ENCODE measurements around the gene LRRC27. TPM values are rescaled to one million over a fixed set of nuclear protein-coding genes. Genes with fewer than 3 reads are reported as not detected.

LRRC27 gene
- polyA plus RNA-seq, 2 donors, result 2.3 to 2.6 TPM

DNA sequence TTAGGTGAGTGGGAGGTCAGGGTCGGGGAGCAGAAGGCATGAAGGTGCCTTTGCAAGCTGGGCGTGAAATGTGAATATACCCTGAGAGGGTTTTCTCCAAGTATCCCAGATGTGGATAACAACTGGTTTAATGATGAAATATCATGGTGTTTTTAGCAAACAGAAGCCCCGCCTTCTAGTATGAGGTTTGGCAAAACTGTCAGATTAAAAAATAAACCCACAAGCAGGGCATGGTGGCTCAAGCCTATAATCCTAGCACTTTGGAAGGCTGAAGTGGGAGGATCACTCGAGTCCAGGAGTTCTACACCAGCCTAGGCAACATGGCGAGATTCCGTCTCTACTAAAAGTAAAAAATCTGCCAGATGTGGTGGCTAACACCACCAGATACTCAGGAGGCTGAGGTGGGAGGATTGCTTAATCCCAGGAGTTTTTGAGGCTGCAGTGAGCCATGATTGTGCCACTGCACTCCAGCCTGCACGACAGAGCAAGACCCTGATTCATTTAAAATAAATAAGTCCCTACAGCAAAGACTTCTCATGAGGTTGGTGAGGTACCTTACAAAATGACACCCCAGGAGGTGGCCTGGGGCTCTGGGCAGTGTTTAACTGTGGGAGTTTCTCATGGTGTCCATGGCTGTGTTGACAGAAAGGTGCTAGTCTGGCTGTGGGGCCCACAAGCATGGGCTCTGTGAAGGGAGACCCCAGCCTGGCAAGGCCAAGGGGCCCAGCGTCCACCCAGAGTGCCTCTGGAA is 58.4 kb downstream of the LRRC27 start:
- Histone ChIP-seq H3K27ac (ENCODE audit: low read depth in 2 of 2, low read length in 1 of 2) (no peak overlapping the region), H3K9me3 (ENCODE audit: control insufficient read depth in 2 of 2, insufficient read depth in 1 of 2, low read depth in 1 of 2, low read length in 1 of 2) (peaks cover 0 to 2% of the 10 kb centered on the region in 2 donors), H3K4me3 (ENCODE audit: low read depth in 1 of 2, low read length in 2 of 2) (no peak overlapping the region), H3K36me3 (ENCODE audit: control insufficient read depth in 2 of 2, insufficient read depth in 2 of 2, low read length in 1 of 2) (no peaks in the 10 kb centered on the region), H3K27me3 (ENCODE audit: control insufficient read depth in 1 of 2, insufficient read depth in 2 of 2, low read length in 2 of 2) (no peaks in the 10 kb centered on the region), H3K4me1 (ENCODE audit: control insufficient read depth in 2 of 2, insufficient read depth in 2 of 2, low read length in 1 of 2) (peaks cover 2% of the 10 kb centered on the region in 2 donors)
- WGBS, 2 donors, result 73 to 78% methylated on average over 8 of the region's 8 CpGs

DNA sequence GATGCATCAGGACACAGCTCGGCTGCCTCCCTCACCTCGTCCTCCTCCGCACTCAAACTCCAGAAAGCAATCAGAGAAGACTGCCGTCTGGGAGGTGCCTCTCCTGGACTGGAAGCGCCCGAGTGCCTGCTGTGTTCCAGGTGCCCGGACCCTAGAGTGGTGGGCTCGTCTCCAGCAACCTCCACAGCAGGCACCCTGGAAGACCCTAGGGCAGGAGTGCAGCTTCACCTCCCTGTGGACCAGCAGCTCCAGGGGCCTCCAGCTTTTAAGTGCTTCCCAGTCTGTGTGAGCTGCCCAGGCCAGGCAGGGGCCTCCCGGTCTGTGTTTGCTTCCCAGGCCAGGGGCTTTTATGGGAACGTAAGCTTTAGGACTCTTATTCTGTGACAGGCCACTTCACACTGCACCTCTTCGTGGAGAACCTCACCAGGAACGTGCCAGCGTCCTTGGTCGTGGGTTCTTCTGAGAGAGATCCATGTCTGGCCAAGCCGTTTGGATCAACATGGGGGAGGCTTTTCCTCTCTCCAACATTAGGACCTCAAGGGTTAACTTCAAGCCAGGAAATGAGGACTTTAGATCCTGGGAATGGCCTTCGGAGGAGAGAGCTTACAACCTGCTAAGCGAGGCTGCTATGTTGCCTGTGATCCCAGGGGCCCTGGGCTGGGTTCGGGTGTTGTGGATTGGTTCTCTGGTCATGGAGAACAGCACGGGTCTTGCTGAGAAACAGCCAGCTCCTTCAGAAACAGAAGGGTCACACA is 59.1 kb downstream of the LRRC27 start:
- H3K36me3 ChIP-seq (ENCODE audit: control insufficient read depth in 2 of 2, insufficient read depth in 2 of 2, low read length in 1 of 2), result no peaks in the 10 kb centered on the region
- no peak overlapping the region for H3K4me3 ChIP-seq (ENCODE audit: low read depth in 1 of 2, low read length in 2 of 2)
- H3K9me3 ChIP-seq (ENCODE audit: control insufficient read depth in 2 of 2, insufficient read depth in 1 of 2, low read depth in 1 of 2, low read length in 1 of 2), result peaks cover 0 to 2% of the 10 kb centered on the region in 2 donors
- H3K27ac ChIP-seq (ENCODE audit: low read depth in 2 of 2, low read length in 1 of 2), result no peak overlapping the region
- 81% methylated on average over 19 of the region's 19 CpGs for WGBS, 2 donors
- H3K4me1 ChIP-seq (ENCODE audit: control insufficient read depth in 2 of 2, insufficient read depth in 2 of 2, low read length in 1 of 2), result peaks cover 5% of the 10 kb centered on the region in 2 donors
- H3K27me3 ChIP-seq (ENCODE audit: control insufficient read depth in 1 of 2, insufficient read depth in 2 of 2, low read length in 2 of 2), result no peaks in the 10 kb centered on the region

DNA sequence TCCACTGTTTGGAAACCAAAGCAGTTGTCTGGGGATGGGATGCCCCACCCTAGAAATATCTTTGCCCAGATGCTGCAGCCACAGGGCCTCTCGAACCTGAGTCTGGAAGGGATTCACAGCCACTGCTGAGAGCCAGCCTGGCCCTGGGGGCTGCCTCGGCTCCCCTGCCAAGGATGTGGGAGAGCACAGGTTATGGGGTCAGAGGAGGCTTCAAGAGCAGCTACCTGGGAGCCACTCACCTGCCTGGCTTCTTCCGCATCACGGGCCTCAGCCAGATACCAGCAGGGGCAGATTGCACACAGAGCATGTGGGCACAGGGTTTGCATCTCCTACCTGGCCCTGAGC is 59.7 kb downstream of the LRRC27 start:
- H3K4me1 ChIP-seq (ENCODE audit: control insufficient read depth in 2 of 2, insufficient read depth in 2 of 2, low read length in 1 of 2), result peaks cover 5% of the 10 kb centered on the region in 2 donors
- H3K36me3 ChIP-seq (ENCODE audit: control insufficient read depth in 2 of 2, insufficient read depth in 2 of 2, low read length in 1 of 2), result no peaks in the 10 kb centered on the region
- H3K27me3 ChIP-seq (ENCODE audit: control insufficient read depth in 1 of 2, insufficient read depth in 2 of 2, low read length in 2 of 2), result no peaks in the 10 kb centered on the region
- H3K4me3 ChIP-seq (ENCODE audit: low read depth in 1 of 2, low read length in 2 of 2), result no peak overlapping the region
- H3K27ac ChIP-seq (ENCODE audit: low read depth in 2 of 2, low read length in 1 of 2), result no peak overlapping the region
- WGBS, 2 donors, result 69 to 93% methylated on average over 4 of the region's 4 CpGs
- H3K9me3 ChIP-seq (ENCODE audit: control insufficient read depth in 2 of 2, insufficient read depth in 1 of 2, low read depth in 1 of 2, low read length in 1 of 2), result peaks cover 0 to 2% of the 10 kb centered on the region in 2 donors

DNA sequence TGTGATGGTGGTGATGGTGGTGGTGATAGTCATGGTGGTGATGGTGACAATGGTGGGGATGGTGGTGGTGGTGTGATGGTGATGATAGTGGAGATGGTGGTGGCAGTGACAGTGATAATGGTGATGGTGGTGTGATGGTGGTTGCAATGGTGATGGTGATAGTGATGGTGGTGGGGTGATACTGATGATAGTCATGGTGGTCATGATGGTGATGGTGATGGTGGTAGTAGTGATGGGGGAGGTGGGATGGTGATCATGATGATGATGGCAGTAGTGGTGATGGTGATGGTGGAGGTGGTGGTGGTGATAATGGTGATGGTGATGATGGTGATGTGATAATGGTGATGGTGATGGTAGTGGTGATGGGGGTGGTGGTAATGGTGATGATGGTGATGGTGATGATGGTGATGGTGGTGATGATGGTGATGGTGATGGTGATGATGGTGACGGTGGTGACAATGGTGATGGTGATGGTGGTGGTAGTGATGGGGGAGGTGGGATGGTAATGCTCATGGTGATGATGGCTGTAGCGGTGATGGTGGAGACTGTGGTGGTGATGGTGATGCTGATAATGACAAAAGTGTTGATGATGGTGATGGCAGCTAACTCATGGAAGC is 60.3 kb downstream of the LRRC27 start:
- H3K36me3 ChIP-seq (ENCODE audit: control insufficient read depth in 2 of 2, insufficient read depth in 2 of 2, low read length in 1 of 2), result no peaks in the 10 kb centered on the region
- H3K9me3 ChIP-seq (ENCODE audit: control insufficient read depth in 2 of 2, insufficient read depth in 1 of 2, low read depth in 1 of 2, low read length in 1 of 2), result peaks cover 0 to 2% of the 10 kb centered on the region in 2 donors
- no peak overlapping the region for H3K27ac ChIP-seq (ENCODE audit: low read depth in 2 of 2, low read length in 1 of 2)
- H3K4me3 ChIP-seq (ENCODE audit: low read depth in 1 of 2, low read length in 2 of 2), result no peak overlapping the region
- peaks cover 5% of the 10 kb centered on the region in 2 donors for H3K4me1 ChIP-seq (ENCODE audit: control insufficient read depth in 2 of 2, insufficient read depth in 2 of 2, low read length in 1 of 2)
- no peaks in the 10 kb centered on the region for H3K27me3 ChIP-seq (ENCODE audit: control insufficient read depth in 1 of 2, insufficient read depth in 2 of 2, low read length in 2 of 2)
- WGBS, 2 donors, result 91 to 94% methylated on average over 2 of the region's 2 CpGs

DNA sequence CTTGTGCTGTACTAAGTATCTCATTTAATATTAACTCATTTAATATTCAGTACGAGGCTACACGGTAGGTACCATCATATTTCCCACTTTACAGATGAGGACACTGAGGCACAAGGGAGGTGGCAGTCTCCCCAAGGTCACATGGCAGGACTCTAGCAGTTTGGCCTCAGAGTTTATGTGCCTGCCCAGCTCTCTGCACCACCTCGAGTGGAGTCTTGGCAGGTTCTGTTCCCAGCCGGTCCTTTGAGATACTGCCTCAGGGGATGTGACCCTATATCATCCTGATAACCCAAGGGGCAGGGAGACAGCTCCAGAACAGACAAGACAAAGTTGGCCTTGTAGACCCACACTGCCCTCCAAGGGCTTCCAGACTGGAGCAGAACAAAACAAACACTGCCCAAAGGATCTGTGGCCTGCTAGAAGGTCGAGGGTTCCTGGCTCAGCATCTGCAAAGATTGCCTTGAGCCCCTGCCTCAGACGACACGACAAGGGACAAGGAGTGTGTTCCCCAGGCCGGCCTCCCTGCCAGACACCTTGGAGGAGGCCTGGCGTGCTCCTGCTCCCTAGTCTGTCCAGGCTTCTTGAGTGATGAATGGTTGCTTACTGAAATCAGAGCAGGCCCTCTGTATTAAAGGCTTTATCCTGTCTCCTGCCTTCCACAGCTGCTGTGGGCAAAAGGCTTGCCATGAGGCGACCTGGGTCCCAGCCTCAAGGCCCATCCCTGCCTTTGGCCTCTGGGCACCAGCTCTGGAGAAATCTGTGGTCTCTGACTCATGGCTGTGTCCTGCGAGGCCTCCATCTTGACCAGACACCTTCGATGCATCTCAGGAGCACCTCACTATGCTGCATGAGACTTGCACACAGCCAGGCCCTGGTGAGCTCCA is 61.1 kb downstream of the LRRC27 start:
- Histone ChIP-seq H3K27ac (ENCODE audit: low read depth in 2 of 2, low read length in 1 of 2) (no peak overlapping the region), H3K4me1 (ENCODE audit: control insufficient read depth in 2 of 2, insufficient read depth in 2 of 2, low read length in 1 of 2) (peaks cover 3 to 5% of the 10 kb centered on the region in 2 donors), H3K9me3 (ENCODE audit: control insufficient read depth in 2 of 2, insufficient read depth in 1 of 2, low read depth in 1 of 2, low read length in 1 of 2) (peaks cover 0 to 2% of the 10 kb centered on the region in 2 donors), H3K4me3 (ENCODE audit: low read depth in 1 of 2, low read length in 2 of 2) (no peak overlapping the region), H3K27me3 (ENCODE audit: control insufficient read depth in 1 of 2, insufficient read depth in 2 of 2, low read length in 2 of 2) (no peaks in the 10 kb centered on the region), H3K36me3 (ENCODE audit: control insufficient read depth in 2 of 2, insufficient read depth in 2 of 2, low read length in 1 of 2) (no peaks in the 10 kb centered on the region)
- 77 to 80% methylated on average over 12 of the region's 12 CpGs for WGBS, 2 donors

DNA sequence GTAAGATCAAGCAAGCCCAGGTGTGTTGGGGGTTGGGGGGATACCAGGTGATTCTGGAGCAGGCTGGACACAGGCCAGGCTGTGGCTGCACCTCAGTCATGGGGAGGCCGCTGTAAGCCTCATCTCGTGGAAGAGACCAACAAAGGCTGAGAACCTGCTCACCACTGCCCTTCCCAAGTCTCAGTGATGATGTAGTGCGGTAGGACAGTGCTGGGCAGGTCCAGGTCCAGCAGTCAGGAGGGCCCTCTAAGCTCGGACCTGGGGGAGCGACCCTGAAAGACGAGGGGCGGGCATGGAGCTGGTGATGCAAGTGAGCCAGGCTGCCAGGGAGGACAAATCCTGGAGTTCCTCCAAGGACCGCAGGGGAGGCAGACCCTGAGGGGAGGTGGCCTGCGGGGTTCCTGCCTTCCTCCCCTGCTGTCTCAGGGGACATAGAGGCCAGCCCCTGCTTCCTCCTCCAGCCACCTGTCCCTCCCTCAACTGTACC is 61.7 kb downstream of the LRRC27 start:
- H3K4me1 ChIP-seq (ENCODE audit: control insufficient read depth in 2 of 2, insufficient read depth in 2 of 2, low read length in 1 of 2), result peaks cover 5 to 10% of the 10 kb centered on the region in 2 donors
- H3K4me3 ChIP-seq (ENCODE audit: low read depth in 1 of 2, low read length in 2 of 2), result no peak overlapping the region
- WGBS, 2 donors, result 77 to 80% methylated on average over 9 of the region's 9 CpGs
- H3K27me3 ChIP-seq (ENCODE audit: control insufficient read depth in 1 of 2, insufficient read depth in 2 of 2, low read length in 2 of 2), result no peaks in the 10 kb centered on the region
- no peaks in the 10 kb centered on the region for H3K36me3 ChIP-seq (ENCODE audit: control insufficient read depth in 2 of 2, insufficient read depth in 2 of 2, low read length in 1 of 2)
- peaks cover 0 to 2% of the 10 kb centered on the region in 2 donors for H3K9me3 ChIP-seq (ENCODE audit: control insufficient read depth in 2 of 2, insufficient read depth in 1 of 2, low read depth in 1 of 2, low read length in 1 of 2)
- H3K27ac ChIP-seq (ENCODE audit: low read depth in 2 of 2, low read length in 1 of 2), result no peak overlapping the region

DNA sequence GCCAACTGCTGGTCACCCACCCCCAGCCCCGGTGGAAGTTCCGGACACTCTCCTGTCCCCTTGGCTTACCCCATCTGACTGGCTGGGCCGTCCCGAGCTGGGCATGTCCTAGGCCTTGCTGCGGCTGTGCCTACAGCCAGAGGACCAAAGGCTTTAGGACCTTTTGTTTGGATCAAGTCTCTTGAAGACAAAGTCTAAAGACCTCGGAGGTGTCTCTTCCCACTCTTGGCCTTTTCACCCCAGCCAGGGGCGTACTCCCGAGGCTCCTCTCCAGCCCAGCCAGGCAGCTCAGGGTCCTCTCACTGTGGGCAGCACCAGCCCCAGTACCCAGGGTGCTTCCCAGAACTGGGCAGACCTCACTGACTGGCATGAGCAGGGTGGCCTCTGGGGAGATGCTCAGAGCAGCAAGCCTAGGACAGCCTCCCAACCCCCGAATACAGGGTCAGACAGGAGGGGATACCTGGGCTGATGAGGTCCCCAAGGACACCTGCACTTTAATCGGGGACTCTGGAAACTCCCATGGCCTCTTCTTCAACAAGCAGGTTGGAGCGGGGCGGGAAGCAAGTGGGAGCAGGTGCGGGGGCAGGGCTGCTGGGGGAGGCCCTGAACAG is 62.3 kb downstream of the LRRC27 start:
- Histone ChIP-seq H3K27me3 (ENCODE audit: control insufficient read depth in 1 of 2, insufficient read depth in 2 of 2, low read length in 2 of 2) (no peaks in the 10 kb centered on the region), H3K4me3 (ENCODE audit: low read depth in 1 of 2, low read length in 2 of 2) (no peak overlapping the region), H3K27ac (ENCODE audit: low read depth in 2 of 2, low read length in 1 of 2) (no peak overlapping the region), H3K9me3 (ENCODE audit: control insufficient read depth in 2 of 2, insufficient read depth in 1 of 2, low read depth in 1 of 2, low read length in 1 of 2) (peaks cover 0 to 2% of the 10 kb centered on the region in 2 donors), H3K4me1 (ENCODE audit: control insufficient read depth in 2 of 2, insufficient read depth in 2 of 2, low read length in 1 of 2) (peaks cover 5 to 11% of the 10 kb centered on the region in 2 donors), H3K36me3 (ENCODE audit: control insufficient read depth in 2 of 2, insufficient read depth in 2 of 2, low read length in 1 of 2) (peaks cover 0 to under 1% of the 10 kb centered on the region in 2 donors)
- 82 to 85% methylated on average over 13 of the region's 13 CpGs for WGBS, 2 donors

DNA sequence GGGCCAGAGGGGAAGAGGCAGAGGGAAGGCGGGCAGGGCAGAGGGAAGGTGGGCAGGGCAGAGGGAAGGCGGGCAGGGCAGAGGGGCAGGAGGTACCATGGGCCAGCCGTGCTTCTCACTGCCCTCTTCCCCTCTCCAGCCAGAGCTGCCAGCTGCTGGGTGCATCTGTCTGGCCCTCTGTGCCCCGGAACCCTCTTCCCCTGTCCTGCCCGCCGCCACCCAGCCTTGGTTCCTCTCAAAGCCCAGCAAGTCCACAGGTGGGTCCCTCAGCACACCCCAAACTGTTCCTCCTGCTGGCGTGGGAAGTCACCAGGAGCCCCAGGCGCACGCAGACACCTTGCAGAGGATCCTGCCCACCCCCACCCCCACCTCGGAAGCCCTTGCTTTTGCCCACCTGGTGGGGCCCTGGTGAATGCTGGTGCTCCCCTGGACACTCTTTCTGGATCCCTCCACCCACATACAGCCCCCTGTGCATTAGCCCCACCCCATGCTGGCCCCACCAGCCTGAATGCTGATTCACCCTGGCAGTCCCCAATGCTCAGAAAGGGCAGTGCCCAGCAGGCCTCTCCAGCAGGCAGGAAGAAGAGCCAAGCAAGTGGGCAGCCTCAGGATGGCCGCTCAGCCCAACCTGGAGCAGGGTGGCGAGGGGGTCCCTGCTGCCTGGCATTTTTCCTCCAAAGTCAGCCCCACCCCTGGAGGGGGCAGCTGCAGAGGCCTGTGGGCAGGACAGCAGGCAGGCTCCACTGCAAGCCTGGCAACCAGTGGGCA is 63.1 kb downstream of the LRRC27 start:
- peak overlapping the region; percentile 86 to 95 for H3K27ac ChIP-seq (ENCODE audit: low read depth in 2 of 2, low read length in 1 of 2)
- peaks cover 0 to 2% of the 10 kb centered on the region in 2 donors for H3K9me3 ChIP-seq (ENCODE audit: control insufficient read depth in 2 of 2, insufficient read depth in 1 of 2, low read depth in 1 of 2, low read length in 1 of 2)
- 78 to 86% methylated on average over 7 to 12 of the region's 12 CpGs for WGBS, 2 donors
- H3K36me3 ChIP-seq (ENCODE audit: control insufficient read depth in 2 of 2, insufficient read depth in 2 of 2, low read length in 1 of 2), result peaks cover 0 to 5% of the 10 kb centered on the region in 2 donors
- peaks cover 9 to 19% of the 10 kb centered on the region in 2 donors for H3K4me1 ChIP-seq (ENCODE audit: control insufficient read depth in 2 of 2, insufficient read depth in 2 of 2, low read length in 1 of 2)
- peak overlapping the region; percentile 44 to 60 for H3K4me3 ChIP-seq (ENCODE audit: low read depth in 1 of 2, low read length in 2 of 2)
- H3K27me3 ChIP-seq (ENCODE audit: control insufficient read depth in 1 of 2, insufficient read depth in 2 of 2, low read length in 2 of 2), result no peaks in the 10 kb centered on the region
